Activated CD8-positive, alpha-beta T cell treated with anti-CD3 and anti-CD28 coated beads for 36 hours (primary cell): ENCODE results near the gene PILRB. TPM values are rescaled to one million over a fixed set of nuclear protein-coding genes. Genes with fewer than 3 reads are reported as not detected.

Experiments
- ATAC-seq: fragments of 200-7000 bp; cut with Tn5 transposase; one replicate; pipeline ENCODE4 v1.10.0; 2021; ENCODE audit warnings: mild to moderate bottlenecking, moderate library complexity
- CTCF ChIA-PET: fragments of 350-600 bp; sonication (Branson Sonifier 250); formaldehyde crosslinking; loops from one replicate; lab custom pipeline; 2021; ENCODE audit warnings: antibody characterized with exemption; lab: Charles Lee
- POLR2A ChIA-PET: fragments of 350-600 bp; sonication (Branson Sonifier 250); formaldehyde crosslinking; loops from one replicate; lab custom pipeline; 2021; ENCODE audit warnings: antibody characterized with exemption; lab: Charles Lee
- DNase-seq: peaks from one replicate; pipeline ENCODE4 v3.0.0-alpha.2; 2020
- H3K27ac Mint-ChIP-seq: one replicate; pipeline ENCODE4 v1.8.0; 2021; ENCODE audit warnings: mild to moderate bottlenecking, mixed read lengths
- H3K27me3 Mint-ChIP-seq: one replicate; pipeline ENCODE4 v1.8.0; 2021; ENCODE audit warnings: mixed read lengths
- H3K36me3 Mint-ChIP-seq: one replicate; pipeline ENCODE4 v1.8.0; 2021; ENCODE audit warnings: low read depth, mixed read lengths
- H3K4me1 Mint-ChIP-seq: one replicate; pipeline ENCODE4 v1.8.0; 2021; ENCODE audit warnings: low read depth, mixed read lengths
- H3K4me3 Mint-ChIP-seq: one replicate; pipeline ENCODE4 v1.8.0; 2021; ENCODE audit warnings: mild to moderate bottlenecking, moderate library complexity, mixed read lengths
- H3K9me3 Mint-ChIP-seq: one replicate; pipeline ENCODE4 v1.8.0; 2021; ENCODE audit warnings: mixed read lengths
- CTCF ChIP-seq: fragments of 200-600 bp; IDR thresholded peaks from one replicate; pipeline ENCODE4 v1.8.0; 2022; ENCODE audit warnings: antibody characterized with exemption, mild to moderate bottlenecking
- intact Hi-C: fragments of 100-400 bp; cut with micrococcal nuclease; formaldehyde crosslinking; loops from one replicate; pipeline ENCODE4 v1.10.0; 2022
- total RNA-seq, 2 experiments: library from RNA; stranded (reverse); gene quantifications; one replicate each; pipeline ENCODE4 v1.2.3, GENCODE V29; 2021

Gene PILRB
- total RNA-seq, 2 experiments from 2014 or later: 43.7 to 46.8 TPM

DNA sequence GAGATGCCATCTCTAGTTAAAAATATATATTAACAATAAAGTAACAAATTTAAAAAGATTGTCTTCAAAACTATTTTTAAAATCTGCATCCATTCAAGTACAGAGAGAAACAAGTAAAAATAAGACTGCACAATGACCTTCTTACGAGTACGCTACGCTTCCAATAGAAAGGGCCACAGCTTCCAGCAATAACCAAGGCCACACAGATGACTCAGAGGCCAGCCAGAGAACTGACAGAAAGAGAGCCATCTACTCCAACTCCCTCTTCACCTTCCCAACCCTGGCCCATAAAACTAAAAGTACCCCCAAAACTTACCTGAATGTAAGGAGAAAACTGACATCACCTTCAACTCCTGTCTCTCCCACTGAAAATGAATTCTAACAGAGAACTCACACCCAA is 42.1 kb downstream of the PILRB start:
- DNase-seq: no peak
- intact Hi-C loops: loop anchor here (5.0 to 10.0 kb wide), 2 partner anchors 33 to 265 kb away; no protein-coding TSS in a partner anchor
- POLR2A ChIA-PET: interaction anchor here (0.7 to 0.8 kb wide), 2 partner anchors 12 to 13 kb away, joined by 3 to 4 read pairs; no protein-coding TSS in a partner anchor

GRCh38 chr7:100400656-100401055 is 42.7 kb downstream of the PILRB start:
- no peak for ATAC-seq
- peak; percentile 43 for DNase-seq
- Mint-ChIP-seq H3K4me3 (no peak overlapping the region), H3K27ac (no peak overlapping the region), H3K9me3 (no peaks in the 10 kb centered on the region), H3K4me1 (peaks cover 16% of the 10 kb centered on the region), H3K36me3 (no peaks in the 10 kb centered on the region), H3K27me3 (peaks cover 3% of the 10 kb centered on the region)
- intact Hi-C loops: loop anchor here (5.0 to 10.0 kb wide), 2 partner anchors 33 to 266 kb away; no protein-coding TSS in a partner anchor
- POLR2A ChIA-PET: interaction anchor here (1.1 kb wide), 1 partner anchor 29 kb away, joined by 3 read pairs; no protein-coding TSS in a partner anchor
- CTCF ChIA-PET: interaction anchor here (1.3 kb wide), 1 partner anchor 19 kb away, joined by 4 read pairs; no protein-coding TSS in a partner anchor
- TF ChIP-seq CTCF: no peak

More for the DNA sequence above, 42.1 kb downstream of the PILRB start:
- CTCF ChIA-PET: interaction anchor here (4.2 kb wide), 1 partner anchor 7 kb away, joined by 20 read pairs; no protein-coding TSS in a partner anchor
- peaks cover 3% of the 10 kb centered on the region for H3K27me3 Mint-ChIP-seq
- no peak overlapping the region for H3K27ac Mint-ChIP-seq
- no peak for ATAC-seq
- no peak overlapping the region for H3K4me3 Mint-ChIP-seq
- H3K36me3 Mint-ChIP-seq: no peaks in the 10 kb centered on the region
- no peak for TF ChIP-seq CTCF
- H3K4me1 Mint-ChIP-seq: peaks cover 18% of the 10 kb centered on the region
- H3K9me3 Mint-ChIP-seq: no peaks in the 10 kb centered on the region

- no peak for TF ChIP-seq CTCF
- no peak overlapping the region for H3K27ac Mint-ChIP-seq
- CTCF ChIA-PET: interaction anchor here (1.3 to 1.4 kb wide), 3 partner anchors 18 to 57 kb away, joined by 3 to 5 read pairs (median 4); no protein-coding TSS in a partner anchor
- peaks cover 11% of the 10 kb centered on the region for H3K4me1 Mint-ChIP-seq
- POLR2A ChIA-PET: no interaction called here
- intact Hi-C loops: loop anchor here (5.0 to 10.0 kb wide), 2 partner anchors 35 to 267 kb away; no protein-coding TSS in a partner anchor
- peaks cover 3% of the 10 kb centered on the region for H3K27me3 Mint-ChIP-seq
- no peaks in the 10 kb centered on the region for H3K9me3 Mint-ChIP-seq
- no peak for DNase-seq
- no peak overlapping the region for H3K4me3 Mint-ChIP-seq
- H3K36me3 Mint-ChIP-seq: no peaks in the 10 kb centered on the region
- ATAC-seq: no peak
Observed at GRCh38 chr7:100401811-100402210, 43.9 kb downstream of the PILRB start.

GRCh38 chr7:100402241-100402640 is 44.3 kb downstream of the PILRB start:
- no peak for DNase-seq
- Mint-ChIP-seq H3K4me1 (peaks cover 9% of the 10 kb centered on the region), H3K9me3 (no peaks in the 10 kb centered on the region), H3K36me3 (no peaks in the 10 kb centered on the region), H3K4me3 (no peak overlapping the region), H3K27ac (no peak overlapping the region), H3K27me3 (peaks cover 3% of the 10 kb centered on the region)
- intact Hi-C loops: loop anchor here (5.0 to 10.0 kb wide), 2 partner anchors 35 to 267 kb away; no protein-coding TSS in a partner anchor
- CTCF ChIA-PET: interaction anchor here (1.4 to 1.5 kb wide), 3 partner anchors 48 to 269 kb away, joined by 3 to 5 read pairs (median 5); no protein-coding TSS in a partner anchor
- no peak for TF ChIP-seq CTCF
- POLR2A ChIA-PET: interaction anchor here (0.6 kb wide), 1 partner anchor 268 kb away, joined by 5 read pairs; no protein-coding TSS in a partner anchor
- no peak for ATAC-seq

GRCh38 chr7:100406767-100407166 is 48.9 kb downstream of the PILRB start:
- DNase-seq (no peak), ATAC-seq (no peak)
- CTCF ChIA-PET: interaction anchor here (0.6 to 3.0 kb wide), 31 partner anchors 9 to 411 kb away, joined by 3 to 38 read pairs (median 6); partner anchors contain the start of genes LAMTOR4 and ZCWPW1
- no peaks in the 10 kb centered on the region for H3K9me3 Mint-ChIP-seq
- H3K27me3 Mint-ChIP-seq: no peaks in the 10 kb centered on the region
- no peak overlapping the region for H3K4me3 Mint-ChIP-seq
- no peaks in the 10 kb centered on the region for H3K36me3 Mint-ChIP-seq
- peaks cover 6% of the 10 kb centered on the region for H3K4me1 Mint-ChIP-seq
- TF ChIP-seq CTCF: no peak
- intact Hi-C loops: loop anchor here (10.0 kb wide), 1 partner anchor 272 kb away; no protein-coding TSS in a partner anchor
- POLR2A ChIA-PET: interaction anchor here (0.7 kb wide), 1 partner anchor 130 kb away, joined by 3 read pairs; no protein-coding TSS in a partner anchor
- no peak overlapping the region for H3K27ac Mint-ChIP-seq
